Measurements from ENCODE around the gene TMEM237. TPM values are rescaled to one million over a fixed set of nuclear protein-coding genes. Genes with fewer than 3 reads are reported as not detected.
A peak's percentile ranks its signal among the peaks of the same experiment; 100 is the strongest.

TMEM237 gene
- total RNA-seq, 1 donor from 2014 or later = 82.9 TPM

- no peak for TF ChIP-seq EZH2 (IDR thresholded peaks at IDR 0.05)
- TF ChIP-seq CTCF (IDR thresholded peaks at IDR 0.05) = no peak
- TF ChIP-seq EZH2phosphoT487 (IDR thresholded peaks at IDR 0.05) = no peak
- Histone ChIP-seq H3F3A (ENCODE audit: low read depth) (no peaks in the 10 kb centered on the region), H3K79me2 (ENCODE audit: low read depth) (no peaks in the 10 kb centered on the region), H2AFZ (replicated peaks) (peak overlapping the region; percentile 34), H3K27ac (no peak overlapping the region), H3K4me3 (no peak overlapping the region), H3K27me3 (no peaks in the 10 kb centered on the region), H3K4me2 (no peak overlapping the region), H3K36me3 (no peaks in the 10 kb centered on the region), H3K4me1 (no peaks in the 10 kb centered on the region), H4K20me1 (ENCODE audit: low read depth) (no peaks in the 10 kb centered on the region), H3K9me3 (ENCODE audit: low read depth) (no peaks in the 10 kb centered on the region), H3K9ac (no peak overlapping the region)
- Mint-ChIP-seq H3K27ac (no peak overlapping the region), H3K4me3 (no peak overlapping the region), H3K4me1 (no peaks in the 10 kb centered on the region), H3K36me3 (no peaks in the 10 kb centered on the region), H3K27me3 (ENCODE audit: insufficient read depth, low read depth) (peaks cover 2% of the 10 kb centered on the region), H3K9me3 (no peaks in the 10 kb centered on the region)
- no peak for DNase-seq (ENCODE audit: low spot score)
Measured at GRCh38 chr2:201656740-201657139, 13.4 kb upstream of the TMEM237 start.

- H3K36me3 ChIP-seq = no peaks in the 10 kb centered on the region
- DNase-seq (ENCODE audit: low spot score) = no peak
- H3K4me2 ChIP-seq = no peak overlapping the region
- H3K27ac Mint-ChIP-seq = no peak overlapping the region
- H3K4me1 ChIP-seq = no peaks in the 10 kb centered on the region
- H4K20me1 ChIP-seq (ENCODE audit: low read depth) = no peaks in the 10 kb centered on the region
- H3K4me3 ChIP-seq = no peak overlapping the region
- H3K36me3 Mint-ChIP-seq = no peaks in the 10 kb centered on the region
- no peaks in the 10 kb centered on the region for H3F3A ChIP-seq (ENCODE audit: low read depth)
- H3K4me3 Mint-ChIP-seq = no peak overlapping the region
- TF ChIP-seq EZH2 (IDR thresholded peaks at IDR 0.05) (no peak), EZH2phosphoT487 (IDR thresholded peaks at IDR 0.05) (no peak), CTCF (IDR thresholded peaks at IDR 0.05) (no peak)
- no peaks in the 10 kb centered on the region for H3K9me3 Mint-ChIP-seq
- no peaks in the 10 kb centered on the region for H3K79me2 ChIP-seq (ENCODE audit: low read depth)
- H3K9me3 ChIP-seq (ENCODE audit: low read depth) = no peaks in the 10 kb centered on the region
- H2AFZ ChIP-seq (replicated peaks) = no peak overlapping the region
- peaks cover 2% of the 10 kb centered on the region for H3K27me3 Mint-ChIP-seq (ENCODE audit: insufficient read depth, low read depth)
- H3K9ac ChIP-seq = no peak overlapping the region
- no peaks in the 10 kb centered on the region for H3K27me3 ChIP-seq
- H3K4me1 Mint-ChIP-seq = no peaks in the 10 kb centered on the region
- no peak overlapping the region for H3K27ac ChIP-seq
Measured at GRCh38 chr2:201656102-201656501, 12.8 kb upstream of the TMEM237 start.

- Histone ChIP-seq H3K79me2 (ENCODE audit: low read depth) (no peaks in the 10 kb centered on the region), H3F3A (ENCODE audit: low read depth) (no peaks in the 10 kb centered on the region), H3K27me3 (no peaks in the 10 kb centered on the region), H3K27ac (no peak overlapping the region), H3K4me1 (no peaks in the 10 kb centered on the region), H3K4me2 (no peak overlapping the region), H3K9me3 (ENCODE audit: low read depth) (no peaks in the 10 kb centered on the region), H4K20me1 (ENCODE audit: low read depth) (no peaks in the 10 kb centered on the region), H2AFZ (replicated peaks) (no peak overlapping the region), H3K9ac (no peak overlapping the region), H3K36me3 (no peaks in the 10 kb centered on the region), H3K4me3 (no peak overlapping the region)
- Mint-ChIP-seq H3K4me3 (no peak overlapping the region), H3K27ac (no peak overlapping the region), H3K4me1 (no peaks in the 10 kb centered on the region), H3K27me3 (ENCODE audit: insufficient read depth, low read depth) (peaks cover 2% of the 10 kb centered on the region), H3K36me3 (no peaks in the 10 kb centered on the region), H3K9me3 (no peaks in the 10 kb centered on the region)
- TF ChIP-seq EZH2 (IDR thresholded peaks at IDR 0.05) (no peak), CTCF (IDR thresholded peaks at IDR 0.05) (no peak), EZH2phosphoT487 (IDR thresholded peaks at IDR 0.05) (no peak)
- no peak for DNase-seq (ENCODE audit: low spot score)
Measured at GRCh38 chr2:201654616-201655384, 11.5 kb upstream of the TMEM237 start.

Measured in neural progenitor cell (in vitro differentiated cells).